Skeletal muscle satellite cell (primary cell): Measurements from ENCODE around the gene PRKAG2.

ENCODE experiments used
- H3K27me3 ChIP-seq: 2 replicates; pipeline ENCODE4 v1.7.0; 2013; ENCODE audit warnings: low read length; ENCODE audit not compliant: control insufficient read depth, insufficient read depth
- H3K36me3 ChIP-seq: 2 replicates; pipeline ENCODE4 v1.7.0; 2013; ENCODE audit warnings: mild to moderate bottlenecking, control low read depth, low read length; ENCODE audit not compliant: insufficient read depth
- H3K4me1 ChIP-seq: 2 replicates; pipeline ENCODE4 v1.7.0; 2013; ENCODE audit warnings: low read length; ENCODE audit not compliant: control insufficient read depth, insufficient read depth
- H3K4me2 ChIP-seq: 2 replicates; pipeline ENCODE4 v1.7.0; 2013; ENCODE audit warnings: mild to moderate bottlenecking, low read length
- H3K4me3 ChIP-seq: 2 replicates; pipeline ENCODE4 v1.7.0; 2013; ENCODE audit warnings: low read length
- H3K9ac ChIP-seq: 2 replicates; pipeline ENCODE4 v1.7.0; 2013; ENCODE audit warnings: mild to moderate bottlenecking, low read depth, low read length, moderate library complexity
- H3K9me3 ChIP-seq: replicated peaks from 2 replicates; pipeline ENCODE4 v1.7.0; 2013; ENCODE audit warnings: mild to moderate bottlenecking, control low read depth, low read length

The PRKAG2 gene

GRCh38 chr7:151689196-151689971 lies 187.5 kb downstream of the PRKAG2 start:
- Histone ChIP-seq H3K4me2 (no peak overlapping the region), H3K36me3 (no peaks in the 10 kb centered on the region), H3K9ac (no peak overlapping the region), H3K4me3 (no peak overlapping the region), H3K27me3 (no peaks in the 10 kb centered on the region), H3K4me1 (peaks cover 29% of the 10 kb centered on the region), H3K9me3 (no peaks in the 10 kb centered on the region)

GRCh38 chr7:151688236-151688780 lies 188.6 kb downstream of the PRKAG2 start:
- peaks cover 33% of the 10 kb centered on the region for H3K4me1 ChIP-seq
- H3K9me3 ChIP-seq = no peaks in the 10 kb centered on the region
- H3K27me3 ChIP-seq = no peaks in the 10 kb centered on the region
- no peak overlapping the region for H3K9ac ChIP-seq
- H3K36me3 ChIP-seq = no peaks in the 10 kb centered on the region
- peak overlapping the region; percentile 60 for H3K4me2 ChIP-seq
- no peak overlapping the region for H3K4me3 ChIP-seq

GRCh38 chr7:151687523-151688235 lies 189.2 kb downstream of the PRKAG2 start:
- H3K36me3 ChIP-seq = no peaks in the 10 kb centered on the region
- H3K27me3 ChIP-seq = no peaks in the 10 kb centered on the region
- H3K4me2 ChIP-seq = peak overlapping the region; percentile 60
- H3K4me3 ChIP-seq = peak overlapping the region; percentile 45
- H3K4me1 ChIP-seq = peaks cover 33% of the 10 kb centered on the region
- H3K9ac ChIP-seq = peak overlapping the region; percentile 56
- H3K9me3 ChIP-seq = no peaks in the 10 kb centered on the region

- H3K4me3 ChIP-seq = no peak overlapping the region
- H3K9ac ChIP-seq = peak overlapping the region; percentile 33
- H3K4me1 ChIP-seq = peaks cover 33% of the 10 kb centered on the region
Observed at GRCh38 chr7:151686826-151687225, 190.1 kb downstream of the PRKAG2 start.

DNA sequence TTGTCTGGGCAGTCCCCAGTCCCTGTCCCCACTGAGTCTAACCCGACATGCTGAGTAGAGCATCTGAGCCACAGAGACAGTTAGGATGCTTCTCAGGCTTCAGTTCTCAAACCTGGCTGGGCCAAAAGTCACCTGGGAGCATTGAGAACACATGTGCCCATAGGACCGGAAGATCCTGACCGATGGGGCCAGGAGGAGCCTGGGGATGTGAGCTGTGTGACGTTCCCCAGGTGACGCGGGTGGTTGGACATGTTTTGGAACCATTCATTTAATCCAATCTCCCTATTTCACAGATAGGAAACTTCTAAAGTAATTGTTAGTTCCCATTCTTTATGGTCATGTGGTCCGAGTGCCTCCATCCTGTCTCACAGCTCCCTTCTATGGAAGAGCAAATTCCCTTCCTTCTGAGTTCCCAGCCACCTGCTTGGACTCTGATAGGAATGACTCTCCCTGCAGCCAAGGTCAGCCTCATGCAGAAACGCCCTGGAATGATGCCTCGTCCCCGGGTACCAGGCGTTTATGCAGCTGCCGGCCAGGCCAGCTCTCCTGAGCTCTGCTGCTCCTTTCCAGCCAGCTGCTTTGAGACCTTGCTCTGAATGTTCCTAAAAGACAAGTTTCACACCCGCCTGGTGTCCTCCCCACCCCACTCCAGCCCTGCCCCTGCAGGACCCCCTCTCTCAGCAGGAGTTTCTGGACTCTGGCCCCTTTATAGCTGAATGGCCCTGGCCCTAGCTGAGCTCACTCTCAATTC lies 190.7 kb downstream of the PRKAG2 start:
- Histone ChIP-seq H3K36me3 (no peaks in the 10 kb centered on the region), H3K9me3 (no peaks in the 10 kb centered on the region), H3K4me1 (peaks cover 36% of the 10 kb centered on the region), H3K4me3 (no peak overlapping the region), H3K4me2 (no peak overlapping the region), H3K27me3 (no peaks in the 10 kb centered on the region), H3K9ac (no peak overlapping the region)

More at GRCh38 chr7:151686826-151687225, 190.1 kb downstream of the PRKAG2 start:
- H3K4me2 ChIP-seq = peak overlapping the region; percentile 60
- H3K27me3 ChIP-seq = no peaks in the 10 kb centered on the region
- H3K36me3 ChIP-seq = no peaks in the 10 kb centered on the region
- no peaks in the 10 kb centered on the region for H3K9me3 ChIP-seq

- H3K9me3 ChIP-seq = no peaks in the 10 kb centered on the region
- H3K9ac ChIP-seq = no peak overlapping the region
- no peaks in the 10 kb centered on the region for H3K27me3 ChIP-seq
- peaks cover 47% of the 10 kb centered on the region for H3K4me1 ChIP-seq
- no peak overlapping the region for H3K4me2 ChIP-seq
- H3K36me3 ChIP-seq = no peaks in the 10 kb centered on the region
- H3K4me3 ChIP-seq = no peak overlapping the region
Observed at GRCh38 chr7:151684408-151685175, 192.3 kb downstream of the PRKAG2 start.

GRCh38 chr7:151683615-151684407 lies 193.1 kb downstream of the PRKAG2 start:
- no peak overlapping the region for H3K4me3 ChIP-seq
- no peak overlapping the region for H3K9ac ChIP-seq
- H3K36me3 ChIP-seq = no peaks in the 10 kb centered on the region
- H3K4me2 ChIP-seq = no peak overlapping the region
- no peaks in the 10 kb centered on the region for H3K27me3 ChIP-seq
- H3K4me1 ChIP-seq = peaks cover 47% of the 10 kb centered on the region
- H3K9me3 ChIP-seq = no peaks in the 10 kb centered on the region

- H3K9ac ChIP-seq = no peak overlapping the region
- no peak overlapping the region for H3K4me2 ChIP-seq
- H3K36me3 ChIP-seq = no peaks in the 10 kb centered on the region
- no peaks in the 10 kb centered on the region for H3K9me3 ChIP-seq
- H3K4me3 ChIP-seq = no peak overlapping the region
- peaks cover 41% of the 10 kb centered on the region for H3K4me1 ChIP-seq
- no peaks in the 10 kb centered on the region for H3K27me3 ChIP-seq
Observed at GRCh38 chr7:151682831-151683614, 193.9 kb downstream of the PRKAG2 start.

GRCh38 chr7:151681726-151682125 lies 195.2 kb downstream of the PRKAG2 start:
- Histone ChIP-seq H3K9me3 (no peaks in the 10 kb centered on the region), H3K9ac (no peak overlapping the region), H3K27me3 (no peaks in the 10 kb centered on the region), H3K4me2 (no peak overlapping the region), H3K4me1 (peaks cover 28% of the 10 kb centered on the region), H3K36me3 (no peaks in the 10 kb centered on the region), H3K4me3 (no peak overlapping the region)

- Histone ChIP-seq H3K4me3 (no peak overlapping the region), H3K27me3 (no peaks in the 10 kb centered on the region), H3K36me3 (no peaks in the 10 kb centered on the region), H3K9me3 (no peaks in the 10 kb centered on the region), H3K9ac (no peak overlapping the region), H3K4me2 (no peak overlapping the region), H3K4me1 (peaks cover 22% of the 10 kb centered on the region)
Observed at GRCh38 chr7:151680810-151681209, 196.1 kb downstream of the PRKAG2 start.
